OCI-LY3 (cell line): ENCODE data around the gene CBR3.

Experiments
- EZH2phosphoT487 ChIP-seq: fragments of 200-600 bp; shearing (Covaris generic); IDR thresholded peaks from 2 replicates; pipeline ENCODE4 v1.6.1; 2018; ENCODE audit warnings: antibody characterized with exemption, mixed run types, low read depth
- TF ChIP-seq, protein P1 (sequence below): fragments of 200-600, 300-600 bp; sonication (generic); IDR thresholded peaks from 2 replicates; pipeline ENCODE4 v1.5.1; 2014; ENCODE audit warnings: antibody characterized with exemption, low read length, low read depth

DNA sequence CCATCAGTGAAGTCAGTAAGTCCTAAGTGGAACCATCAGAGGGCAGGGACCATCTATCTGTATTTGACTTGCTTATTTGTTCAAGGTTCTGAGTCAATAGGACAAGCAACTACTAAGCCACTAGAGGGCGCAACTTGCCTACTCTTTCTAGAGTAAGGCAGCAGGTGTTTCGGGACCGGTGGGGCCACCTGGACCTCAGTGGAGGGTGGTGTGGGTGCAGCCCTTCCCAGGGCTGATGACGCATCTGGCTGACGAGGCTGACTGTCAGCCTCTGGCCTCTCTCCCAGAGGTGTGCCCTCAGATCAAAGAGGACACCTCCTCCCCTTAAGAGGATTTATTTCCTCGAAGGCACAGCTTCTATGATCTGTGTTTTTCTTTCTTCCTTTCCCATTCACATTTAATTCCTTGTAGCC lies 6.6 kb downstream of the CBR3 start:
- TF ChIP-seq, protein P1, sequence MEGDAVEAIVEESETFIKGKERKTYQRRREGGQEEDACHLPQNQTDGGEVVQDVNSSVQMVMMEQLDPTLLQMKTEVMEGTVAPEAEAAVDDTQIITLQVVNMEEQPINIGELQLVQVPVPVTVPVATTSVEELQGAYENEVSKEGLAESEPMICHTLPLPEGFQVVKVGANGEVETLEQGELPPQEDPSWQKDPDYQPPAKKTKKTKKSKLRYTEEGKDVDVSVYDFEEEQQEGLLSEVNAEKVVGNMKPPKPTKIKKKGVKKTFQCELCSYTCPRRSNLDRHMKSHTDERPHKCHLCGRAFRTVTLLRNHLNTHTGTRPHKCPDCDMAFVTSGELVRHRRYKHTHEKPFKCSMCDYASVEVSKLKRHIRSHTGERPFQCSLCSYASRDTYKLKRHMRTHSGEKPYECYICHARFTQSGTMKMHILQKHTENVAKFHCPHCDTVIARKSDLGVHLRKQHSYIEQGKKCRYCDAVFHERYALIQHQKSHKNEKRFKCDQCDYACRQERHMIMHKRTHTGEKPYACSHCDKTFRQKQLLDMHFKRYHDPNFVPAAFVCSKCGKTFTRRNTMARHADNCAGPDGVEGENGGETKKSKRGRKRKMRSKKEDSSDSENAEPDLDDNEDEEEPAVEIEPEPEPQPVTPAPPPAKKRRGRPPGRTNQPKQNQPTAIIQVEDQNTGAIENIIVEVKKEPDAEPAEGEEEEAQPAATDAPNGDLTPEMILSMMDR: peak; percentile 86
- no peak for TF ChIP-seq EZH2phosphoT487
